Measurements from ENCODE around the gene AGK. TPM values are rescaled to one million over a fixed set of nuclear protein-coding genes. Genes with fewer than 3 reads are reported as not detected.

Gene AGK
- polyA plus RNA-seq, 1 donor (not counting 4 experiments of a cell fraction or from before 2014, with no cell fraction given), result 40.0 TPM

GRCh38 chr7:141665208-141666035 lies 114.2 kb downstream of the AGK start:
- peaks cover 4% of the 10 kb centered on the region for H3K4me1 ChIP-seq (ENCODE audit: control insufficient read depth, extremely low read depth, insufficient read depth, low read length)
- dilution Hi-C loops (cut with MboI; ENCODE audit: extremely low pct_ligation_motif_present, low sequenced_read_pairs), result no loop called here
- no peaks in the 10 kb centered on the region for H3K9me3 ChIP-seq (ENCODE audit: control insufficient read depth, low read depth, low read length)
- TF ChIP-seq CTCF (optimal IDR thresholded peaks at IDR 0.05 in 1 of 3, IDR thresholded peaks at IDR 0.05 in 1 of 3, conservative IDR thresholded peaks at IDR 0.05 in 1 of 3; ENCODE audit: extremely low read depth in 1 of 3, insufficient read depth in 2 of 3, low read length in 3 of 3) (no peak), EZH2 (IDR thresholded peaks at IDR 0.05; ENCODE audit: low read length) (no peak)
- H3K9ac ChIP-seq (ENCODE audit: control insufficient read depth, extremely low read depth, insufficient read depth, low read length), result no peak overlapping the region
- H3K4me3 ChIP-seq (ENCODE audit: control insufficient read depth in 2 of 3, extremely low read depth in 1 of 3, insufficient read depth in 2 of 3, low read depth in 1 of 3, low read length in 3 of 3), result no peak overlapping the region
- no peaks in the 10 kb centered on the region for H3K9me1 ChIP-seq (ENCODE audit: control insufficient read depth, extremely low read depth, insufficient read depth, low read length)
- no peak overlapping the region for H3K4me2 ChIP-seq (ENCODE audit: control insufficient read depth, extremely low read depth, insufficient read depth, low read depth, low read length)
- DNase-seq (ENCODE audit: low read depth, low spot score), result no peak
- H3K36me3 ChIP-seq (ENCODE audit: control insufficient read depth in 2 of 2, extremely low read depth in 1 of 2, insufficient read depth in 2 of 2, low read length in 2 of 2), result peaks cover 0 to 2% of the 10 kb centered on the region in 2 experiments
- H2AFZ ChIP-seq (ENCODE audit: control insufficient read depth, low read length), result no peak overlapping the region
- H3K79me2 ChIP-seq (ENCODE audit: control insufficient read depth, insufficient read depth, low read length), result no peaks in the 10 kb centered on the region
- no peak for FAIRE-seq
- no peaks in the 10 kb centered on the region for H3K27me3 ChIP-seq (ENCODE audit: control insufficient read depth, extremely low read depth, insufficient read depth, low read length)
- H3K27ac ChIP-seq (ENCODE audit: control insufficient read depth, insufficient read depth, low read length), result no peak overlapping the region
- no peaks in the 10 kb centered on the region for H4K20me1 ChIP-seq (ENCODE audit: control insufficient read depth, extremely low read depth, insufficient read depth, low read length)

- Histone ChIP-seq H3K27me3 (ENCODE audit: control insufficient read depth, extremely low read depth, insufficient read depth, low read length) (no peaks in the 10 kb centered on the region), H3K9me3 (ENCODE audit: control insufficient read depth, low read depth, low read length) (no peaks in the 10 kb centered on the region)
- dilution Hi-C loops (cut with MboI; ENCODE audit: extremely low pct_ligation_motif_present, low sequenced_read_pairs), result no loop called here
These were observed 114.9 kb downstream of the AGK start for GRCh38 chr7:141666071-141666470.

More at GRCh38 chr7:141666071-141666470, 114.9 kb downstream of the AGK start:
- peaks cover 0 to 2% of the 10 kb centered on the region in 2 experiments for H3K36me3 ChIP-seq (ENCODE audit: control insufficient read depth in 2 of 2, extremely low read depth in 1 of 2, insufficient read depth in 2 of 2, low read length in 2 of 2)
- H3K9ac ChIP-seq (ENCODE audit: control insufficient read depth, extremely low read depth, insufficient read depth, low read length), result no peak overlapping the region
- no peaks in the 10 kb centered on the region for H3K9me1 ChIP-seq (ENCODE audit: control insufficient read depth, extremely low read depth, insufficient read depth, low read length)
- H3K79me2 ChIP-seq (ENCODE audit: control insufficient read depth, insufficient read depth, low read length), result no peaks in the 10 kb centered on the region
- no peak for FAIRE-seq
- no peak overlapping the region for H3K4me3 ChIP-seq (ENCODE audit: control insufficient read depth in 2 of 3, extremely low read depth in 1 of 3, insufficient read depth in 2 of 3, low read depth in 1 of 3, low read length in 3 of 3)
- DNase-seq (ENCODE audit: low read depth, low spot score), result no peak
- no peak overlapping the region for H2AFZ ChIP-seq (ENCODE audit: control insufficient read depth, low read length)
- no peaks in the 10 kb centered on the region for H4K20me1 ChIP-seq (ENCODE audit: control insufficient read depth, extremely low read depth, insufficient read depth, low read length)
- TF ChIP-seq EZH2 (IDR thresholded peaks at IDR 0.05; ENCODE audit: low read length) (no peak), CTCF (optimal IDR thresholded peaks at IDR 0.05 in 1 of 3, IDR thresholded peaks at IDR 0.05 in 1 of 3, conservative IDR thresholded peaks at IDR 0.05 in 1 of 3; ENCODE audit: extremely low read depth in 1 of 3, insufficient read depth in 2 of 3, low read length in 3 of 3) (no peak)
- H3K4me1 ChIP-seq (ENCODE audit: control insufficient read depth, extremely low read depth, insufficient read depth, low read length), result peaks cover 4% of the 10 kb centered on the region
- no peak overlapping the region for H3K27ac ChIP-seq (ENCODE audit: control insufficient read depth, insufficient read depth, low read length)
- H3K4me2 ChIP-seq (ENCODE audit: control insufficient read depth, extremely low read depth, insufficient read depth, low read depth, low read length), result no peak overlapping the region

Data from keratinocyte (primary cell).